PC-9 (cell line): Measurements from ENCODE around the gene USP49. TPM values are rescaled to one million over a fixed set of nuclear protein-coding genes. Genes with fewer than 3 reads are reported as not detected.

Experiments used
- BruUV-seq: library from RNA; stranded (reverse); fragments of 400-500 nt; replicated peaks from 2 replicates; lab custom pipeline; 2021; lab: Mats Ljungman, UMichigan
- CTCF ChIA-PET: fragments of 300-600 bp; sonication (Branson Sonifier 250); formaldehyde crosslinking; loops from one replicate; lab custom pipeline; 2022; ENCODE audit warnings: antibody characterized with exemption; lab: Charles Lee
- POLR2A ChIA-PET: fragments of 300-600 bp; sonication (Branson Sonifier 250); formaldehyde crosslinking; loops from one replicate; lab custom pipeline; 2022; ENCODE audit warnings: antibody characterized with exemption; ENCODE audit not compliant: unreplicated experiment; lab: Charles Lee
- DNase-seq, 2 experiments: peaks; one replicate each; pipeline versions ENCODE4 v3.0.0 to v3.0.0-alpha.2; 2015 to 2022; ENCODE audit warnings: mixed read lengths in 1 of 2
- H2AFZ ChIP-seq: fragments of 200-600 bp; sonication (generic); 2 replicates; pipeline ENCODE4 v1.8.1; 2017; ENCODE audit warnings: antibody characterized with exemption
- H3F3A ChIP-seq: fragments of 200-600 bp; sonication (generic); 2 replicates; pipeline ENCODE4 v1.8.1; 2017; ENCODE audit warnings: antibody characterized with exemption, mild to moderate bottlenecking, low read depth; ENCODE audit not compliant: insufficient read depth
- H3K27ac ChIP-seq: fragments of 200-600 bp; sonication (generic); 2 replicates; pipeline ENCODE4 v1.6.1; 2016; ENCODE audit warnings: mixed run types
- H3K27me3 ChIP-seq: fragments of 200-600 bp; sonication (generic); 2 replicates; pipeline ENCODE4 v1.6.1; 2016; ENCODE audit warnings: low read depth, mixed run types; ENCODE audit not compliant: insufficient read depth
- H3K36me3 ChIP-seq: fragments of 200-600 bp; sonication (generic); 2 replicates; pipeline ENCODE4 v1.6.1; 2016; ENCODE audit warnings: low read depth, mixed run types
- H3K4me1 ChIP-seq: fragments of 200-600 bp; sonication (generic); replicated peaks from 2 replicates; pipeline ENCODE4 v1.6.1; 2016; ENCODE audit warnings: mixed run types; ENCODE audit not compliant: insufficient read depth
- H3K4me2 ChIP-seq: fragments of 200-600 bp; sonication (generic); 2 replicates; pipeline ENCODE4 v1.6.1; 2017; ENCODE audit warnings: mixed run types
- H3K4me3 ChIP-seq: fragments of 200-600 bp; sonication (generic); 2 replicates; pipeline ENCODE4 v1.6.1; 2016; ENCODE audit warnings: mixed run types
- H3K79me2 ChIP-seq: fragments of 200-600 bp; sonication (generic); 2 replicates; pipeline ENCODE4 v1.6.1; 2017; ENCODE audit warnings: low read depth, mixed run types
- H3K9me2 ChIP-seq: fragments of 200-600 bp; sonication (generic); 2 replicates; pipeline ENCODE4 v1.8.1; 2017; ENCODE audit warnings: mild to moderate bottlenecking; ENCODE audit not compliant: insufficient read depth
- H3K9me3 ChIP-seq: fragments of 200-600 bp; sonication (generic); 2 replicates; pipeline ENCODE4 v1.8.1; 2016; ENCODE audit warnings: low read depth; ENCODE audit not compliant: insufficient read depth
- H4K20me1 ChIP-seq: fragments of 200-600 bp; sonication (generic); 2 replicates; pipeline ENCODE4 v1.8.1; 2017; ENCODE audit not compliant: insufficient read depth
- EZH2 ChIP-seq: fragments of 200-600 bp; sonication (generic); IDR thresholded peaks from 2 replicates; pipeline ENCODE4 v1.8.0; 2017; ENCODE audit warnings: antibody characterized with exemption, low read depth
- intact Hi-C: fragments of 100-400 bp; cut with micrococcal nuclease; formaldehyde crosslinking; loops from one replicate; pipeline ENCODE4 v1.10.0; 2022; ENCODE audit not compliant: unreplicated experiment
- total RNA-seq: library from RNA; stranded (reverse); gene quantifications from 2 replicates; pipeline ENCODE4 v1.2.3, GENCODE V29; 2021
- TF ChIP-seq, protein P1 (sequence below): fragments of 200-600 bp; sonication (generic); conservative IDR thresholded peaks from 2 replicates; pipeline ENCODE4 v1.6.1; 2017; ENCODE audit warnings: mixed run types, antibody characterized with exemption, mild to moderate bottlenecking, moderate library complexity

USP49 gene
- total RNA-seq, 1 experiment from 2014 or later, result 10.9 TPM

DNA sequence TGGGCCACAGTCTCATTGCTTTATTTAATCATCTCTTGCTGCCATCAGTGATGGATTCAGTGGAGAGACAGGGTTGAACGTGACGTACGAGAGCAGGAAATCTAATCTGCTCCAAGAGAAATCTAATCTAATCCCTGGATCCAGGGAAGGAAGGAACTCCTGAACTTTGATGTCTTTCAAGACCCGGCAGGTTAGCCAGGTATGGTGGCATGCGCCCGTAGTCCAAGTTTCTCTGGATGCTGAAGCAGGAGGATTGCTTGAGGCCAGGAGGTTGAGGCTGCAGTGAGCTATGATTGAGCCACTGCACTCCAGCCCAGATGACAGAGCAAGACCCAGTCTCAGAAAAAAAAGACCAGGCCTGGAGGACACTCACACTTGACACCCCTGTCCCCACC, 136.5 kb downstream of the USP49 start:
- no peaks in the 10 kb centered on the region for H3K27me3 ChIP-seq
- peaks cover 14% of the 10 kb centered on the region; the same call in 1 of the 2 replicates for H3K4me1 ChIP-seq
- BruUV-seq, result no TSS peak
- CTCF ChIA-PET, result interaction anchor here (1.1 kb wide), 1 partner anchor 28 kb away, joined by 3 read pairs; no protein-coding TSS in a partner anchor
- no peak overlapping the region for H3K4me3 ChIP-seq
- TF ChIP-seq, protein P1, sequence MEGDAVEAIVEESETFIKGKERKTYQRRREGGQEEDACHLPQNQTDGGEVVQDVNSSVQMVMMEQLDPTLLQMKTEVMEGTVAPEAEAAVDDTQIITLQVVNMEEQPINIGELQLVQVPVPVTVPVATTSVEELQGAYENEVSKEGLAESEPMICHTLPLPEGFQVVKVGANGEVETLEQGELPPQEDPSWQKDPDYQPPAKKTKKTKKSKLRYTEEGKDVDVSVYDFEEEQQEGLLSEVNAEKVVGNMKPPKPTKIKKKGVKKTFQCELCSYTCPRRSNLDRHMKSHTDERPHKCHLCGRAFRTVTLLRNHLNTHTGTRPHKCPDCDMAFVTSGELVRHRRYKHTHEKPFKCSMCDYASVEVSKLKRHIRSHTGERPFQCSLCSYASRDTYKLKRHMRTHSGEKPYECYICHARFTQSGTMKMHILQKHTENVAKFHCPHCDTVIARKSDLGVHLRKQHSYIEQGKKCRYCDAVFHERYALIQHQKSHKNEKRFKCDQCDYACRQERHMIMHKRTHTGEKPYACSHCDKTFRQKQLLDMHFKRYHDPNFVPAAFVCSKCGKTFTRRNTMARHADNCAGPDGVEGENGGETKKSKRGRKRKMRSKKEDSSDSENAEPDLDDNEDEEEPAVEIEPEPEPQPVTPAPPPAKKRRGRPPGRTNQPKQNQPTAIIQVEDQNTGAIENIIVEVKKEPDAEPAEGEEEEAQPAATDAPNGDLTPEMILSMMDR, result no peak
- TF ChIP-seq EZH2, result no peak
- no peaks in the 10 kb centered on the region for H3K9me2 ChIP-seq
- H3K27ac ChIP-seq, result no peak overlapping the region
- no peaks in the 10 kb centered on the region for H3K36me3 ChIP-seq
- 0 out of 2 replicates have a peak, but pooled peaks cover 4% of the 10 kb centered on the region for H3F3A ChIP-seq
- intact Hi-C loops, result no loop called here
- H4K20me1 ChIP-seq, result no peaks in the 10 kb centered on the region
- POLR2A ChIA-PET, result interaction anchor here (0.6 kb wide), 1 partner anchor 174 kb away, joined by 5 read pairs; no protein-coding TSS in a partner anchor
- H3K79me2 ChIP-seq, result no peaks in the 10 kb centered on the region
- no peak overlapping the region for H3K4me2 ChIP-seq
- H3K9me3 ChIP-seq, result no peaks in the 10 kb centered on the region
- H2AFZ ChIP-seq, result no peak overlapping the region
- DNase-seq, result no peak

DNA sequence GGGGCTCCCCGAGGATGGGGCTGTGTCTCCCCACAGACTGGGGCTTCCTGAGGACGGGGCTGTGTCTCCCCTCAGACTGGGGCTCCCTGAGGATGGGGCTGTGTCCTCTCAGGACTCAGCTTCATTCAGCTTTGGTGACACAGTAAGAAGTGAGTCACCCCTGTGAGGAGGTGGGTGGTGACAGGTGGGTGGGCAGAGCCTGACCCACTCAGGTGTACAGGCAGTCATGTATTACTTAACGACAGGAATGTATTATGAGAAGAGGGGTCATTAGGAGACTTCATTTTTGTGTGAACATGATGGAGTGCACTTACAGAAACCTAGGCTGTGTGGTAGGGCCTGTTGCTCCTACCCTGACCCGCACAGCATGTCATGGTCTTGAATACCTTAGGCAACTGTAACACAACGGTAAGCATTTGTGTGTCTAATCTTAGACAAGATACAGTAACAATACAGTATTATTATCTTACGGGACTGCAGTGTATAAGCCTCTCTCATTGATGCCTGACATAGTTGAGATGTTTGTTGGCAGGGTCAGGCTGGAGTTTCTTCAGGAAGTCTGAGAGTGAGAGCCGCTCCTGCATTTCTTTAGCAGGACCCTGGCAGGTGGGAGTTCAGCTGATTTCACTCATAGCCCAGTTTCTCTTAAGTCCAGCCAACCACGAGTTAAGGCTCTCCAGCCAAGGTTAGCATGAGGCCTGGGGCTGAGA, 137.1 kb downstream of the USP49 start:
- H2AFZ ChIP-seq, result no peak overlapping the region
- peak; percentile 16 to 46 for DNase-seq

DNA sequence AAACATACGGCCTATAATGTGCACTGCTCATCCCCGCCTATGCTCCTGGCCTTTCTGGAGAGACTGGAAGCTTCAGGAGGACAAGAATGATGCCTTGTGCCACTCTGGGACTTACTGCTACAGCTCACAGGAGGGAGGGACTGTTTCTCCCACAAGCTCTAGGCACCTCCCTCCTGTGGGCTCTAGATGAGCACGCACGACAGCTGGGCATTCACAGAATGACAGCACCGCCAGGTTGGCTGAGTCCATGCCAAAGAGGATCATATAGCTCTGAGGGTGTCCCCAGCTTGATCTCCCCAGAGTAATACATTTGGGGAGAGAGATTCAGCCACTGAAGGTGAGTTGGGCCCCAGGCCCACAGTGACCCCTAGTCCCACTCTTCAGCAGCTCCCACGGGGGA, 137.9 kb downstream of the USP49 start:
- TF ChIP-seq, protein P1, result no peak
- no peak for TF ChIP-seq EZH2
- no peak overlapping the region for H3K4me2 ChIP-seq
- no peak overlapping the region for H3K4me3 ChIP-seq
- DNase-seq, result no peak
- H3K79me2 ChIP-seq, result no peaks in the 10 kb centered on the region
- H3F3A ChIP-seq, result 0 out of 2 replicates have a peak, but pooled peaks cover 4% of the 10 kb centered on the region
- no peaks in the 10 kb centered on the region for H3K9me3 ChIP-seq
- H3K4me1 ChIP-seq, result peaks cover 14% of the 10 kb centered on the region; the same call in 1 of the 2 replicates
- no peaks in the 10 kb centered on the region for H3K27me3 ChIP-seq
- H3K27ac ChIP-seq, result no peak overlapping the region
- no peaks in the 10 kb centered on the region for H3K36me3 ChIP-seq
- POLR2A ChIA-PET, result interaction anchor here (0.6 kb wide), 1 partner anchor 92 kb away, joined by 3 read pairs; no protein-coding TSS in a partner anchor
- intact Hi-C loops, result no loop called here
- BruUV-seq, result no TSS peak
- no peaks in the 10 kb centered on the region for H4K20me1 ChIP-seq
- no peaks in the 10 kb centered on the region for H3K9me2 ChIP-seq
- no peak overlapping the region for H2AFZ ChIP-seq
- CTCF ChIA-PET, result no interaction called here

More for the DNA sequence above, 137.1 kb downstream of the USP49 start:
- intact Hi-C loops, result no loop called here
- Histone ChIP-seq H3K4me2 (no peak overlapping the region), H3K27me3 (no peaks in the 10 kb centered on the region), H3K9me3 (no peaks in the 10 kb centered on the region), H3K36me3 (no peaks in the 10 kb centered on the region), H3K4me1 (peaks cover 14% of the 10 kb centered on the region; the same call in 1 of the 2 replicates), H3K9me2 (no peaks in the 10 kb centered on the region), H3K79me2 (no peaks in the 10 kb centered on the region), H4K20me1 (no peaks in the 10 kb centered on the region), H3K4me3 (no peak overlapping the region), H3F3A (0 out of 2 replicates have a peak, but pooled peaks cover 4% of the 10 kb centered on the region), H3K27ac (no peak overlapping the region)
- no TSS peak for BruUV-seq
- TF ChIP-seq, protein P1, result no peak
- TF ChIP-seq EZH2, result no peak
- ChIA-PET CTCF (interaction anchor here (1.1 kb wide), 1 partner anchor 29 kb away, joined by 3 read pairs; no protein-coding TSS in a partner anchor), POLR2A (interaction anchor here (0.6 kb wide), 2 partner anchors 93 to 175 kb away, joined by 3 to 5 read pairs; no protein-coding TSS in a partner anchor)
